ENCODE data around the gene GSDME. TPM values are rescaled to one million over a fixed set of nuclear protein-coding genes. Genes with fewer than 3 reads are reported as not detected.

GSDME gene
- total RNA-seq, 1 experiment from 2014 or later = 5.5 TPM

DNA sequence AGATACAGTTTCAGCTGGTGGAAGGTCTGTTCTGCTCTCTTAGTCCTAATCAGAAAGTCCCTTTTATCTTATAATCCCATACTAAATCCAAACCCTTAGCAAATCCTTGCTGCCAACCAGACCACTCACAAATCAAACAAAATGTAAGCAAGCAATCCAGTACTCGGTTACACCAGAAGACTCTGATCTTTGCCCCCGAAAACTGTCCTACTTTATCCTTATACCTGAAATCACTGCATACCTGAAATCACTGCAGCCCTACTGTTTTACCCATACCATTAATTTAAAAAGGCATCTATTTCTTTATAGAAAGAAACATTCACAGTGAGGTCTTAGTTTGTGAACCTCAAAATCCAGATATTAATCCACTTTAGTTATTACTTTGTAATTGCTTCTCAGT lies 64.7 kb downstream of the GSDME start:
- Histone ChIP-seq H2BK5ac (ENCODE audit: insufficient read length, low read length) (no peak overlapping the region), H3K4me1 (ENCODE audit: insufficient read depth, low read length) (no peaks in the 10 kb centered on the region), H3K18ac (ENCODE audit: insufficient read length, low read depth, low read length) (no peak overlapping the region), H4K91ac (ENCODE audit: insufficient read length, low read depth, low read length) (no peak overlapping the region), H3K23ac (ENCODE audit: insufficient read length, low read depth, low read length) (no peak overlapping the region), H3T11ph (ENCODE audit: low read length) (no peak overlapping the region), H3K9ac (ENCODE audit: extremely low read depth, insufficient read length, low read length) (no peak overlapping the region), H4K5ac (ENCODE audit: insufficient read length, low read depth, low read length) (no peak overlapping the region), H2AK5ac (ENCODE audit: insufficient read length, low read length) (no peak overlapping the region), H2AFZ (ENCODE audit: low read length) (no peak overlapping the region), H3K79me2 (ENCODE audit: insufficient read depth, low read length) (no peaks in the 10 kb centered on the region), H3K14ac (ENCODE audit: insufficient read depth, low read length) (no peak overlapping the region), H3K4ac (ENCODE audit: low read depth, low read length) (no peak overlapping the region), H2BK15ac (ENCODE audit: low read depth, low read length) (no peak overlapping the region), H3K9me3 (ENCODE audit: control insufficient read depth, low read depth, low read length) (no peaks in the 10 kb centered on the region), H3K23me2 (ENCODE audit: insufficient read length, low read depth, low read length, poor library complexity, severe bottlenecking) (no peaks in the 10 kb centered on the region), H3K27me3 (ENCODE audit: insufficient read depth, low read length) (no peaks in the 10 kb centered on the region), H2BK12ac (ENCODE audit: insufficient read length, low read depth, low read length) (no peak overlapping the region), H4K20me1 (ENCODE audit: control insufficient read depth, insufficient read depth, insufficient read length) (no peaks in the 10 kb centered on the region), H4K8ac (replicated peaks; ENCODE audit: insufficient read length, low read depth, low read length) (no peak overlapping the region), H3K4me2 (ENCODE audit: insufficient read depth, insufficient read length, low read length) (no peak overlapping the region), H3K79me1 (ENCODE audit: insufficient read depth, low read depth, low read length, poor library complexity, severe bottlenecking) (no peaks in the 10 kb centered on the region), H3K56ac (ENCODE audit: insufficient read length, low read depth, low read length) (no peak overlapping the region), H2BK20ac (ENCODE audit: low read depth, low read length, poor library complexity, severe bottlenecking) (no peak overlapping the region), H3K27ac (ENCODE audit: insufficient read length, low read depth, low read length) (no peak overlapping the region), H2BK120ac (ENCODE audit: low read depth, low read length, poor library complexity, severe bottlenecking) (no peak overlapping the region)
- Mint-ChIP-seq H3K4me3 (no peak overlapping the region), H3K4me1 (no peaks in the 10 kb centered on the region), H3K36me3 (ENCODE audit: insufficient read depth in 1 of 3, low read depth in 3 of 3) (peaks cover 7 to 19% (median 11%) of the 10 kb centered on the region in 3 experiments; a peak in 3 of 7 replicates), H3K9me3 (no peaks in the 10 kb centered on the region), H3K27ac (peak overlapping the region in 2 of 3 experiments; percentile 50 to 66; a peak in 2 of 7 replicates), H3K27me3 (ENCODE audit: low read depth) (no peaks in the 10 kb centered on the region)
- no peak for DNase-seq
- TF ChIP-seq CTCF (conservative IDR thresholded peaks at IDR 0.05) = no peak
- no CpG with 5 or more reads among the region's 2 CpGs for WGBS (ENCODE audit: extremely low coverage, insufficient read length, low lambda C conversion rate)

Measured in H9 (cell line).